Stimulated activated CD8-positive, alpha-beta memory T cell treated with anti-CD3 and anti-CD28 coated beads, Interleukin-15, amount 100 ng/mL, for 4 hours (primary cell): ENCODE results near the gene NUP214.
"Not testable (repeated sequence)": the region's sequence is repeated elsewhere in the genome, so short reads cannot be mapped to it uniquely, and the experiment has no call there.

ENCODE experiments used
- DNase-seq, 2 donors: peaks; one replicate each; pipeline ENCODE4 v3.0.0-alpha.2; 2020; ENCODE audit warnings: low read depth in 2 of 2

Gene NUP214

DNA sequence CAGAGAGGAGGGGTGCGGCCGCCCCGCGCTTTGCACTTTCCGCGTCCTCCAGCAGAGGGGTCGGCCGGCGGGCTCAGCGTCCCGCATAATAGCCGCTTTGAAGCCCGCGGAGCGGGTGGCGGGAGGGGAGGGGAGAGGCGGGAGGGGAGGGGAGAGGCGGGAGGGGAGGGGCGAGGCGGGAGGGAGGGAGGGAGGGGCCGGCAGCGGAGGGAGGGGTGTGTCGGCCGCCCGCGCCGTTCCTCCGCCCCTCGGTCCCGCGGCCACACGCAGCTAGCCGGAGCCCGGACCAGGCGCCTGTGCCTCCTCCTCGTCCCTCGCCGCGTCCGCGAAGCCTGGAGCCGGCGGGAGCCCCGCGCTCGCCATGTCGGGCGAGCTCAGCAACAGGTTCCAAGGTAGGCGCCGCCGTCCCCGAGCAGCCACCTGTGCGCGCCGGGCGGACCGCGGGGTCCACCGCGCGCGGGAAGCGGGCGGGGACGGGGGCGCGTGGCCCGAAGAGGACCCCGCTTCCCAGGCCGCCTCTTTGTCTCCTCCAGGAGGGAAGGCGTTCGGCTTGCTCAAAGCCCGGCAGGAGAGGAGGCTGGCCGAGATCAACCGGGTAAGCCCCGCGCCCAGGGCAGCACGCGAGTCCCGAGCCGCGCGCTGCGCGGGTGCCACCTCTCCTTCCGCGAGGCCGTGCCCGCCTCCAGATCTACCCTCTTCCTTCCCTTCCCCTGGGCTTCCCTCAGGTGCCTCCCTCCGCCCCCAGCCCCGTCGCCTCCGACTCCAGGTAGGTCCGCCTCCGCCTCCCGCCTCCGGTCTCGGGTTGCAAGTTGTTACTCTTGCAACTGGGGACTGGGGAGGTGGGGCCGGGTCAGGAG, 28.9 kb upstream of the NUP214 start, which contains the start of gene AIF1L:
TSS of gene AIF1L (plus strand) at position 263 of the 857 bp plus-strand sequence. CDS start at position 362, 99 bp downstream.
- peak in 1 of 2 donors; percentile 3 for DNase-seq

DNA sequence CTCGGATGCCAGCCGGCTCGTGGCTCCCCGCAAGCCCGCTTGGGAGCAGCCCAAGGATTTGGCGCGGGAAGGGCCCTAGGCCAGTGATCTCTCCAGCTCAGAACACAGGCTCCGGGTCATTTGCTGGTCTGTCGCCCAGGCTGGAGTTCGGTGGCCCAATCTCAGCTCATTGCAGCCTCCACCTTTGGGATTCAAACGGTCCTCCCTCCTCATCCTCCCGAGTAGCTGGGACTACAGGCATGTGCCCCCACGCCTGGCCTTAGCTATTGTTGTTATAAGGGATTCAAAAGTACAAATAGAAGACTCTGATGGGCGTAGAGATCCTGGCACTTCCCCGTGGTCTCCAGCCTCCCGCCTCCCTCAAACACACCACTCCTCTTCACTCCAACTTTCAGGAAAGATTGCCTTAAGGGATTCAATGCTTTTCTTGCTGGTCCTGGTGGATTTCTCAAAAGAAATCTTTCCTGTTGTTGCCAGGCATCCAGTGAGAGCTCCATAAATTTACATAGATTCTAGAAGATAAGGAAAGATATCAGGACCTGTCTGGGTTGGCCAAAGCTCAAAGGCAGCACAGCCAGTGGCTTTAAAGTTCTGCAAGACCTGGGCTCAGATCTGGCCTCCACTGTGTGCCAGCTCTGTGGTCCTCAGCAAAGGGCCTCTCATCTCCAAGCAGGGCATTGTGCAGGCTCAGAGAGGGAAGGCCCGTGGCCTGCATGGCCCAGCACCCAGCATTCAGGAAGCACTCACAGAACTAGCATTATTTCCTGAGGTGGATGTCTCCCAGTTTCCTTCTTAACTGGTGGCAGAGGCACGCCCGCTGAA, 28.0 kb upstream of the NUP214 start:
- no peak for DNase-seq

DNA sequence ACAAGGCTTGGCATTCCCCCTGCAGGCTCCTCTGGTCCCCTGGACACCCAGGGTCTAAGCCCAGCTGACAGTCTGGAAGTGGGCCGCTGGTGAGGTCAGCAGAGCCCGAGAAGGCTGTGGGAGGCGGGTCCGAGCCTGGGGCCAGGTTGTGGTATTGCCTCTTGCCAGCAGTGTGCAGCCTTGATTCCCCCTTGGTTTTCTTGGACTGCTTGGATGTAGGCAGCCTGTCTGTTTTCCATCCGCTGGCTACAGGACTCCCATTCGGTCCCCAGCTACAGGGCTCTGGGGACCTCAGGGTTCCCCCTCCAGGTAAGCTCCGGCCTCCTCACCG, 27.5 kb upstream of the NUP214 start:
- no peak for DNase-seq

DNA sequence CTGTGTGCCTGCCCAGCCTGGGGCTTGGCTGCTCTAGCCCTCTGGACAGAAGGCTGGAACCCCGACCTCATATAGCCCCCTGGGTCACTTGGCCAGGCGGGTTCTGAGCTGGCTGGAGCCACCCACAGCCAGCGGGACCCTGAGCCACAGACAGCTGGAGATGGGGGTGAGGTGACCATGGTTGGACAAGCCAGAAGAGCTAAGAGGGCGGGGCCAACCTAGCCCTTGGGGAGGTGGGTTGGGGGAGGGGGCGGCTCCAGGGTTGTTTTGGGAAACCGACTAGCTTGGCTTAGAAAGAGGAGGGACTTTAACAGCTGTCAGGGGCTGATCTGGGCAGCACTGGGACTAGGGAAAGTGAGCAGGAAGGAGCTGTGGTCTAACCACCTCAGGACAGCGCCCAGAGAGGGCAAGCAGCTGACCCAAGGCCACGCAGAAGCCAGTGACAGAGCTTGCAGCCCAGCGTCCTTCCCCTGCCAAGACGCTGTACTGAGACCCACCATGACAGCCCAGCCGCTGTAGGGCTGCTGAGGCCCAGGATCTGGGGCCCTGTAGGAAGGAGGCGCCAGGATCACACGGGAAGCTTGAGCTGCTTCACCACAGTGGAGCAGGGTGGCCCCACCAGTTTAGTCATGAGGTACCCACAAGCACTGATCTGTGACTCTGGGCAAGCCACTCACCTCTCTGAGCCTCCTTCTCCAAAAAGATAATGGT, 26.8 kb upstream of the NUP214 start:
- DNase-seq, result no peak

DNA sequence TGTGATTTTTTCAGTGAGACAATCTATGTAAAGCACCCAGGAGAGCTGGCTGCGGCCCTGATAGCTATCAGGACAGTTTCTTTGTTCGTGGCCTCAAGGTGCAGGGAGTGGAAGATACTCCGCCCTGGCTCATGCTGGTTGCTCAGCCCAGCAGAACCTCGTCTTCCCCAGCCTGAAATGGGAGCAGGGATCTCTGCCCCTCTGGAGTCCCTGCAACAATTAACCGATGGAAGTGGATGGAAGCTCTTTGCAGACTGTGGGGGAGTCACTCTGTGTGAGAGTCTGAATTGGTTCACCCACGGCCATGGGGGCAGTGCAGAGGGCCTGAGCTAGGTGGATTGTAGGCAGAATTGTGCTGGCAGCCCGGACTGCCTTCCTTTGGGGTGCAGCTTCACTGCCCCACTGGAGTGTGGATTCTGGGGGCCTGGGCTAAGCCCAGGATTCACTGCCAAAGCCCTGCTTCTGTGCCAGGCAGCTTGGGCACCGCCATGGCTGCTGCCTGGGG, 26.2 kb upstream of the NUP214 start:
- no peak for DNase-seq

DNA sequence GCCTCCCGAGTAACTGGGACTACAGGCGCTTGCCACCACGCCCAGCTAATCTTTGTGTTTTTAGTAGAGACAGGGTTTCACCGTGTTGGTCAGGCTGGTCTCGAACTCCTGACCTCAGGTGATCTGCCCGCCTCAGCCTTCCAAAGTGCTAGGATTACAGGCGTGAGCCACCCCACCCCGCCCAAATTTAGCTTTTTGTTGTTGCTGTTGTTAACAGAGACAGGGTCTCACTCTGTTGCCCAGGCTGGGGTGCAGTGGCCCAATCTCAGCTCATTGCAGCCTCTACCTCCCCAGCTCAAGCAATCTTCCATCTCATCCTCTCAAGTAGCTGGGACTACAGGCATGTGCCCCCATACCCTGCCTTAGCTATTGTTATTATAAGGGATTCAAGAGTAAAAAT, 25.5 kb upstream of the NUP214 start:
- not testable (repeated sequence) for DNase-seq

DNA sequence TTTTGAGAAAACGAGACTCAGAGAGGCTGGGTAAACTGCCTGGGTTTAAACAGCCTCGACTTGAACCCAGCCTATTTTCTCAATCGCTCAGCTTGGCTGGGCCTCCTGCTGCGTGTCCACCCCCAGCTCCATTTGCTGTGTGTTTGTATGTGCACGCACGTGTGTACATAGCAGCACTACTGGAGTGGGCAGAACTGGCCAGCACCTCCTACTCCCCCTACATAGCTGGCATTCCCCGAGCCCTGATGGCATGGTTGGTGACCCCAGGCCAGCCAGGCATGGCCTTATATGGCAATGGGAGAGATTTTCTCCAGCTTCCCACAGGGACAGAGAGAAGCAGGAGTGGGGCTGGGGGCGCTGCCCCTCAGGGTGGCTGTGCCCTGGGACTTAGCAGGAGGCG, 24.9 kb upstream of the NUP214 start:
- DNase-seq, result no peak

DNA sequence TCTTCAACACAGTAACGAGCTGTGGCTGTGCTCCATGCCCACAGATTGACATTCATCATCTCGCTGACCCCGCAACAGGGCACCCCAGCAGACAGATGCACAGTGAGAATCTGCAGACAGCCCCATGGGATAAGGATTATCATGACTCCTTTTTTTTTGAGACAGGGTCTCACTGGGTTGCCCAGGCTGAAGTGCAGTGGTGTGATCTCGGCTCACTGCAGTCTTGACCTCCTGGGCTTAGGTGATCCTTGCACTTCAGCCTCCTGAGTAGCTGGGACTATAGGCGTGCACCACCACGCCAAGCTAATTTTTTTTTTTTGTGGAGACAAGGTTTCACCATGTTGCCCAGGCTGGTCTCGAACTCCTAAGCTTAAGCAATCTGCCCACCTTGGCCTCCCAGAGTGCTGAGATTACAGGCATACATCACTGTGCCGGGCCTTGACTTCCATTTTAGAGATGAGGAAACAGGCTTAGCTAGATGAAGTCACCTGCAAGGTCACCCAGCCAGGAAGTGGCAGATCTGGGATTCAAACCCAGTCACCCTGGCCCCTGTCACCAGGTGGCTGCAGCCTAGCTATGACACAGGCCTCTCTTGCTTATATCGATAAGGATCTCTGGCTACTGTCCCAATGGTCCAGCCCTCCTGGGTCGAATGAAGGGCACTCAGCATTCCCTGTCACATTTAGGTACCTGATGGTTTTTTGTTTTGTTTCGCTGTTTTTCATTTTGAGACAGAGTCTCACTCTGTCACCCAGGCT, 24.0 kb upstream of the NUP214 start:
- DNase-seq, result no peak

DNA sequence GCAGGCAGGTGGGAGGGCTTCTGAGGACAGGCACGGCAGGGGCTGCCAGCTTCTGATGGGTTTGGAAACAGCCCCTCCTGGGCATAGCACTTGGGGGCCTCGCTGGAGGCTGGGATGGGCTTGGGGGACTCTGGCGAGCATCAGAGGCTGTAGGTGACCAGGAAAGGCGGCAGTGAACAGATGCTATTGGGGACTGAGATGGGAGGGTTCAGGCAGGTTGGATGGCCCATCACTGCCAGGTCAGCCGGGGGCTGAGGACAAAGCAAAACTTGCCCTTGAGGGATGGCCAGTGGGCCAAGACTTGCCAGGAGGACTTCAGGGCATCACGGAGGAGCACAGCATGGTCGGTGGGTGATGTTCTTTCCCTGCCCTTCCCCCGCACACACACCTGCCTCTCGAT, 22.4 kb upstream of the NUP214 start:
- DNase-seq, result no peak

DNA sequence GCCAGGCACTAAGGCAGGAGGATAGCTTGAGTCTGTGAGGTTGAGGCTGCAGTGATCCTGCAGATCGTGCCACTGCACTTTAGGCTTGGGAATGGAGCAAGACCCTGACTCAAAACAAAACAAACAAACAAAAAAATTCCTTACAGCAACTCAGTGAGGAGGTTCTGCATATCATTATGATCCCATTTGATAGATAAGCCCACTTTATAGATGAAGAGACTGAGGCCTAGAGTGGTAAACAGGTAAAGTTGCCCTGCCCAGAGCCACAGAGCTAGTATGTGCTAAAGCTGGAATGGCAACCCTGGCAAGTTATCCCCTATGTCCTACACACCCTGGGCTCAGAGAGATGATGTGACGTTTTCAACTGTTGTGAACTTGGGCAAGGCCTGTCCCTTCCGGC, 21.9 kb upstream of the NUP214 start:
- DNase-seq, result no peak

DNA sequence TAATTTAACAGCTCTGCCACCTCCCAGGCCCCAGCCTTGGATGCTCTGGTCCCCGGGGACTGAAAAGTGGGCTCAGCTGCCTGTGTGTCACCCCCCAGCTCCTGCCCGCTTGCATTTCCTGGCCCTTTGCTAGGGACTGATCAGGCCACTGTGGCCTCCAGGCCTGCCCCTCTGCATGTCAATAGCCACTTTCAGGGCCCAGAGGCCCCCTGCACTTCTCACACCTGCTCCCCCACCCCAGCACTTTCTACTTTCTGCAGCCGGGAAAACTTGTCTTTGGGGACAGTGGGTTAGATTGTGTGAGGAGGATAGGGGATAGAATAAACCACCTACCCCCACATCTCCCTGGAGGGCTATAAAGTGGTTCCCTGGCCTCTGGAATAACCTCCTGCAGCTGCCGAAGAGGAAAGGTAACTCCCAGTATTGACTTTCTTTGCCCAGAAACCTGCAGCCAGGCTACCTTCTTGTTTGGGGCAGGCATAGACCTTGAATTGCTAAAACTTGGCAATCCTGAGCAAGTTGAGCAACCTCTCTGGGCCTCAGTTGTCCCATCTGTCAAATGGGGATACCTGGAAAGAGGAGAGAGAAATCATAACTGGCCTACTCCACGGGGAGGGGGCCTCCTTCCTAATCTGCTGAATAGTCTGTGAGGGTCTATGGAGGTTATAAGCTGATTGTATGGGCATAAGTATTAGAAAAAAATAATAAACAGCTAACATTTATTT, 21.2 kb upstream of the NUP214 start:
- no peak for DNase-seq

DNA sequence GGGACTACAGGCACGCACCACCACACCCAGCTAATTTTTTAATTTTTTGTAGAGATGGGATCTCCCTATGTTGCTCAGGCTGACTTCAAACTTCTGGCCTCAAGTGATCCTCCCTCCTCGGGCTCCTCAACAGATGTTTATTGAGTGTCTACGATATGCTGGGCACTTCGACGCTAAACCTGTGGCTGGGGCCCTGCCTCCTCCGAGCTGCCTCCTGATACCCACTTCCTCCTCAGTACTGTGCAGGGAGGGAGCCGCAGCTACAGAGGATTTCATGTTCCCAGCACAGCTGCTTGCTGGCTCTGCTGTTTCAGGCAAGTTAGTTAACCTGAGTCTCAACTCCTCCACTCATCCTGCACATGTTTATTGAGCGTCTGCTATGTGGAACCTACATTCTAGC, 19.4 kb upstream of the NUP214 start:
- DNase-seq, result no peak

DNA sequence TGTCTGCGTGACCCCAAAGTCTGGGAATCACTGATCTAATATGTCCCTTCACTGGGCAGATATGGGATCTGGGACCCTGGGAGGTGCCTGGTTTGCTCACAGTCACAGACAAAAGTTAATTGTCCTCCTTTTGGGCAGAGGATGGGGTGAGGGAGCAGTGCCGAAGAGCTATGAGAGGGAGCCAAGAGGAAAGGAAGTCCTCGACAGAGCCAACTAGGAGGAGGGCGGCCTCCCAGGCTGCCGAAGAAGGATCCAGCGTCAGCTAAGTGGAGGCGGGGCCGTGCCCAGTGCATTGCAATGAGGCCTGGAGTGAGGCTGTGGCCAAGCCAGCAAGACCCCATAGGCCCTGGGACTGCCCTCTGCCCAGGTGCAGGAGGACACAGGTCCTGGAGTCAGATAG, 17.6 kb upstream of the NUP214 start:
- DNase-seq, result no peak

DNA sequence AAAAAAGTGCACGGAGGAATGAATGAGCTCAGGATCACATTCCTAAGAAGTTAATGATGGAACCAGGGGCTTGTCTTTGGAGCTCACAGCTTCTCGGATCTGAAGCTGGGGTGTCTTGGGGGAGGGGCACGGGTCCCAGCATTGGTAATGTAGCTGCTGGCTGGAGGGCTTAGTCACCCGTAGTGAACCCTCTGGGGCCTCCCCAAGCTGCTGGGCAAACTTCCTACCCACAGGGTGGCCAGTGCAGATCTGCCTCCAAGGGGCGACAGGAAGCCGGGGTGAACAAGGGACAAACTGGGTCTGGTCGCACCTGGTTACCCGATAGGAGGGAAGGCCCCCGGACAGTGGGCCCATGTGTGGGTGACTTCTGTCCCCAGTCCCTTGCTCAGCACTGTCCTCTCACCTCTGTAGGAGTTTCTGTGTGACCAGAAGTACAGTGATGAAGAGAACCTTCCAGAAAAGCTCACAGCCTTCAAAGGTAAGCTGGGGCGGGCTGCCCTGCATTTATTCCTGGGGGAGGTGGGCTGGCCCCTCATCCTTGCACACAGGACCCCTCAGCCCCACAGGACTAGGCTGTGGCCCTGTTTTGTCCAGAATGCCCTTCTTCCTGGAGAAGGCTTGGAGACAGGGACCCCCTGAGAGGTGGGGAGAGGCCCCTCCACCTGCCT, 14.1 kb upstream of the NUP214 start:
- DNase-seq, result no peak

DNA sequence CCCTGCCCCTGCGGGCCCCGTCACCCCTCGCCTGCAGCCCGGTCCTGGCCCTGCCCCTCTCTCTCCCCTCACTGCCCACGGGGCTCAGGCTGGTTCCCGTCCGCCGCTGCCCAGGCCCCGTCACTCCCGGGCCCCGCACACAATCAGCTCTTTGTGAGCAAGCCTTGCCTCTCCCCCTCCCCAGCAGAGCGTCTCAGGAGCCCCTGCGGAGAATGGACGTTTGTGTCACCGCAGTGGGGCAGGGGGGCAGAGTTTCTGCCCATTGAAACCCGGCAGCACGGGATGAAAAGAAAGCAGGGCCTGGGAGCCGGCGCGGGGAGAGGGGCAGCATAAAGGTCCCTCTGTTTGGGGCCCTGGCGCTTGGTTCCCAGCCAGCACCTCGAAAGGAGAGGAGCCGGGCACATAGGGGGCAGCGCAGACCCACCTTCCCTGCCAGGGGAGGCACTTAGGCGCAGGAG, 13.5 kb upstream of the NUP214 start:
- DNase-seq, result no peak

DNA sequence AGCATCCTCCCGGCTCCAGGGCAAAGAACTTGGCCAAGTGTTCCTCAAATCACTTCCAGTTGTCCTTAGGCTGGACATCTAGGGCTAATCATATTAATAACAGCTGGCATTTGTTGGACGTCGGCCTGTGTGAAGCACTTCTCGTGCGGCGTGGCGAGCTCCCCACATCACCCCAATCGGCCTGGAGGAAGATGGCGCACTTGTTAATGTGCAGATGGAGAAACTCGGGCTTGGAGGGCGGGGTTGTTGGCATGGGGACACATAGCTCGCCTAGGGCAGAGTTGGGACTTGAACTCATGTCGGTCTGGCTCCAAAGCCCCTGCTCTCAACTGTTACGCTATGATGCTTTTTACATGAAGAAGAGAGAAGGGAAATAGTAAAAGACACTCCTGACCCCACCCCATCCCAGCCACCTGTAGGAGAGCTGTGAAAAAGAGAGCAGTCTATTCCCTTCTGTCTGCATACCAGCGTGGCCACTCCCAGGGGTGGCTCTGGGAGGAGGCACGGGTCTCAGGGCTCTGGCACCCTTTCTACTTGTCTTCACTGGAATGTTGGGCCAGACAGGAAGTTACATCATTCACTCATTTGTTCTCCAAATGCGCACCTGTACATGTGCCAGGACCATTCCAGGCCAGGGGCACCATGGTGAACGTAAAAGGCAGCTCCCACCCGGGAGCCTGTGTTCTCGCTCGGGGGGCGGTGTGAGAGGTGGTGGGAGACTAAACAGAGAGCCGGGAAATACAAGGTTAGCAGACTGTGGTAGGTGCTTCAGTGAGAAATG, 12.8 kb upstream of the NUP214 start:
- DNase-seq, result no peak

DNA sequence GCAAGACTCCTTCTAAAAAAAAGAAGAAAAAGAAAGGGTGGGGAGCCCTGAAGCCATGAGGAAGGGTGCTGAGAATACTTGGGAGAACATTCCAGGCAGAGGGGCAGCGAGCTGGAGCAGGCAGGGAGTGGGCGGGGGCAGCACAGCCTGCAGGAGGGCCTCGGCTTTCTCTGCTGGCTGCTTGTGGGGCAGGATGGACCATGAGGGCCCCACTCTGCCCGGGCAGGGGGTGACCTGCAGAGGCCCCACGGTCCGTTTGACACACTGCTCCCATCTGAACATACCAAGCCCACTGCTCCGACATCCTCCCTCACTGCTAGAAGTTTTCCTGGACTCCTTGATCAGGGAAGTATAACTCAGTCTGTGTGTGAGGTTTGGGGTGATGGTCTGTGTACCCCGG, 11.7 kb upstream of the NUP214 start:
- DNase-seq, result no peak

DNA sequence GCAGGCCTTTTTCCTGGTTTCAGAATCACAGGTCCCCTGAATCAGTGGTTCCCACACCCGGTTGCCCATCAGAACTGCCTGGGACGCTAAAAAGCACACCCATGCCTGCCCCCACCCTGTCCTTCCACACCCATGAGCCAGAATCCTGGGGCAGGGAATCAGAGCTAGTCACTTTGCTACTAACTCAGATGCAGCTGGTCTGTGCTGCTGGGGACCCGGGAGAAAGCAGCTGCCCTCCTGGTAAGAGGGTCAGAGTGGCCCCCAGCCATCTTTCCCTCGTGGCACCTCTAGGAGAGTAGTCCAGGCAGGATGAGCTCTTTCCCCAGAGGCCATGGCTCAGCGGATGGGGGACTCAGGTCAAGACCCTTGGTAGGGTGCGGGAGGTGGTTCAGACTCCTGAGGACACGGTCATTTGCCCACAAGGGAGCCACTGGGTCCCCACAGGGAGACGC, 11.3 kb upstream of the NUP214 start:
- DNase-seq, result no peak

DNA sequence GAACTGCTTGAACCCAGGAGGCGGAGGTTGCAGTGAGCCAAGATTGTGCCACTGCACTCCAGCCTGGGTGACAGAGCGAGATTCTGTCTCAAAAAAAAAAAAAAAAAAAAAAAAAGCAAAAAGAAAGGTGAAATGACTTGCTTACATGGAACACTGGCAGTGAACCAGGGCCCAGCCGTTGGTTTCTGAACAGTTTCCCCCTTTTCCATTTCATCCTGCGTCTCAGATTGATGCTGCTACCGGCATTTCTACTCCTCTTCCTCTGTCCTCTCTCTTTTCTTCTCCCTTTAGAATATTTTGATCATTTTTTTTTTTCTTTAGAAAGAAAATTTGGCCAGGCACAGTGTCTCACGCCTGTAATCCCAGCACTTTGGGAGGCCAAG, 10.0 kb upstream of the NUP214 start:
- not testable (repeated sequence) for DNase-seq
